PC-9 (cell line): Measurements from ENCODE around the gene KLK13. TPM values are rescaled to one million over a fixed set of nuclear protein-coding genes. Genes with fewer than 3 reads are reported as not detected.
A peak's percentile ranks its signal among the peaks of the same experiment; 100 is the strongest.

Experiments
- BruUV-seq: library from RNA; stranded (reverse); fragments of 400-500 nt; replicated peaks from 2 replicates; lab custom pipeline; 2021; lab: Mats Ljungman, UMichigan
- CTCF ChIA-PET: fragments of 300-600 bp; sonication (Branson Sonifier 250); formaldehyde crosslinking; loops from one replicate; lab custom pipeline; 2022; ENCODE audit warnings: antibody characterized with exemption; lab: Charles Lee
- POLR2A ChIA-PET: fragments of 300-600 bp; sonication (Branson Sonifier 250); formaldehyde crosslinking; loops from one replicate; lab custom pipeline; 2022; ENCODE audit warnings: antibody characterized with exemption; ENCODE audit not compliant: unreplicated experiment; lab: Charles Lee
- DNase-seq, 2 experiments: peaks; one replicate each; pipeline versions ENCODE4 v3.0.0 to v3.0.0-alpha.2; 2015 to 2022; ENCODE audit warnings: mixed read lengths in 1 of 2
- H2AFZ ChIP-seq: fragments of 200-600 bp; sonication (generic); 2 replicates; pipeline ENCODE4 v1.8.1; 2017; ENCODE audit warnings: antibody characterized with exemption
- H3F3A ChIP-seq: fragments of 200-600 bp; sonication (generic); 2 replicates; pipeline ENCODE4 v1.8.1; 2017; ENCODE audit warnings: antibody characterized with exemption, mild to moderate bottlenecking, low read depth; ENCODE audit not compliant: insufficient read depth
- H3K27ac ChIP-seq: fragments of 200-600 bp; sonication (generic); 2 replicates; pipeline ENCODE4 v1.6.1; 2016; ENCODE audit warnings: mixed run types
- H3K27me3 ChIP-seq: fragments of 200-600 bp; sonication (generic); 2 replicates; pipeline ENCODE4 v1.6.1; 2016; ENCODE audit warnings: low read depth, mixed run types; ENCODE audit not compliant: insufficient read depth
- H3K36me3 ChIP-seq: fragments of 200-600 bp; sonication (generic); 2 replicates; pipeline ENCODE4 v1.6.1; 2016; ENCODE audit warnings: low read depth, mixed run types
- H3K4me1 ChIP-seq: fragments of 200-600 bp; sonication (generic); replicated peaks from 2 replicates; pipeline ENCODE4 v1.6.1; 2016; ENCODE audit warnings: mixed run types; ENCODE audit not compliant: insufficient read depth
- H3K4me2 ChIP-seq: fragments of 200-600 bp; sonication (generic); 2 replicates; pipeline ENCODE4 v1.6.1; 2017; ENCODE audit warnings: mixed run types
- H3K4me3 ChIP-seq: fragments of 200-600 bp; sonication (generic); 2 replicates; pipeline ENCODE4 v1.6.1; 2016; ENCODE audit warnings: mixed run types
- H3K79me2 ChIP-seq: fragments of 200-600 bp; sonication (generic); 2 replicates; pipeline ENCODE4 v1.6.1; 2017; ENCODE audit warnings: low read depth, mixed run types
- H3K9me2 ChIP-seq: fragments of 200-600 bp; sonication (generic); 2 replicates; pipeline ENCODE4 v1.8.1; 2017; ENCODE audit warnings: mild to moderate bottlenecking; ENCODE audit not compliant: insufficient read depth
- H3K9me3 ChIP-seq: fragments of 200-600 bp; sonication (generic); 2 replicates; pipeline ENCODE4 v1.8.1; 2016; ENCODE audit warnings: low read depth; ENCODE audit not compliant: insufficient read depth
- H4K20me1 ChIP-seq: fragments of 200-600 bp; sonication (generic); 2 replicates; pipeline ENCODE4 v1.8.1; 2017; ENCODE audit not compliant: insufficient read depth
- EZH2 ChIP-seq: fragments of 200-600 bp; sonication (generic); IDR thresholded peaks from 2 replicates; pipeline ENCODE4 v1.8.0; 2017; ENCODE audit warnings: antibody characterized with exemption, low read depth
- intact Hi-C: fragments of 100-400 bp; cut with micrococcal nuclease; formaldehyde crosslinking; loops from one replicate; pipeline ENCODE4 v1.10.0; 2022; ENCODE audit not compliant: unreplicated experiment
- total RNA-seq: library from RNA; stranded (reverse); gene quantifications from 2 replicates; pipeline ENCODE4 v1.2.3, GENCODE V29; 2021
- TF ChIP-seq, protein P1 (sequence below): fragments of 200-600 bp; sonication (generic); conservative IDR thresholded peaks from 2 replicates; pipeline ENCODE4 v1.6.1; 2017; ENCODE audit warnings: mixed run types, antibody characterized with exemption, mild to moderate bottlenecking, moderate library complexity

Gene KLK13
- total RNA-seq, 1 experiment from 2014 or later = not detected

- CTCF ChIA-PET = no interaction called here
- Histone ChIP-seq H3K27me3 (no peaks in the 10 kb centered on the region), H3K4me1 (peaks cover 19% of the 10 kb centered on the region), H2AFZ (no peak overlapping the region), H4K20me1 (no peaks in the 10 kb centered on the region), H3K27ac (no peak overlapping the region), H3F3A (peaks cover 30% of the 10 kb centered on the region; the same call in 1 of the 2 replicates), H3K36me3 (no peaks in the 10 kb centered on the region), H3K9me2 (no peaks in the 10 kb centered on the region), H3K9me3 (no peaks in the 10 kb centered on the region), H3K79me2 (no peaks in the 10 kb centered on the region), H3K4me2 (no peak overlapping the region), H3K4me3 (no peak overlapping the region)
- BruUV-seq = no TSS peak
- TF ChIP-seq EZH2 = no peak
- TF ChIP-seq, protein P1, sequence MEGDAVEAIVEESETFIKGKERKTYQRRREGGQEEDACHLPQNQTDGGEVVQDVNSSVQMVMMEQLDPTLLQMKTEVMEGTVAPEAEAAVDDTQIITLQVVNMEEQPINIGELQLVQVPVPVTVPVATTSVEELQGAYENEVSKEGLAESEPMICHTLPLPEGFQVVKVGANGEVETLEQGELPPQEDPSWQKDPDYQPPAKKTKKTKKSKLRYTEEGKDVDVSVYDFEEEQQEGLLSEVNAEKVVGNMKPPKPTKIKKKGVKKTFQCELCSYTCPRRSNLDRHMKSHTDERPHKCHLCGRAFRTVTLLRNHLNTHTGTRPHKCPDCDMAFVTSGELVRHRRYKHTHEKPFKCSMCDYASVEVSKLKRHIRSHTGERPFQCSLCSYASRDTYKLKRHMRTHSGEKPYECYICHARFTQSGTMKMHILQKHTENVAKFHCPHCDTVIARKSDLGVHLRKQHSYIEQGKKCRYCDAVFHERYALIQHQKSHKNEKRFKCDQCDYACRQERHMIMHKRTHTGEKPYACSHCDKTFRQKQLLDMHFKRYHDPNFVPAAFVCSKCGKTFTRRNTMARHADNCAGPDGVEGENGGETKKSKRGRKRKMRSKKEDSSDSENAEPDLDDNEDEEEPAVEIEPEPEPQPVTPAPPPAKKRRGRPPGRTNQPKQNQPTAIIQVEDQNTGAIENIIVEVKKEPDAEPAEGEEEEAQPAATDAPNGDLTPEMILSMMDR = no peak
- intact Hi-C loops = no loop called here
- DNase-seq = peak in 1 of 2 experiments; percentile 9
- POLR2A ChIA-PET = interaction anchor here (0.6 kb wide), 2 partner anchors 37 to 82 kb away, joined by 3 read pairs; partner anchors contain the start of gene KLK6
These were observed 58.5 kb downstream of the KLK13 start for GRCh38 chr19:51006406-51006805.

Other genes starting within 250 kb of the KLK13 start
- gene KLK1, start 241.3 kb downstream of the KLK13 start, total RNA-seq = not detected in 2 replicates
- not detected in 2 replicates for gene KLK15, start 231.5 kb downstream of the KLK13 start, total RNA-seq
- not detected in 2 replicates for gene KLK3, start 210.2 kb downstream of the KLK13 start, total RNA-seq
- not detected in 2 replicates for gene KLK2, start 191.7 kb downstream of the KLK13 start, total RNA-seq
- not detected in 2 replicates for gene KLK4, start 153.7 kb downstream of the KLK13 start, total RNA-seq
- 405 and 412 TPM in 2 replicates for gene KLK5, start 112.1 kb downstream of the KLK13 start, total RNA-seq
- 490 and 581 TPM in 2 replicates for gene KLK6, start 95.5 kb downstream of the KLK13 start, total RNA-seq
- gene KLK7, start 81.2 kb downstream of the KLK13 start, total RNA-seq = 98.1 and 138 TPM in 2 replicates
- gene KLK8, start 63.5 kb downstream of the KLK13 start, total RNA-seq = 120 and 128 TPM in 2 replicates
- 28.0 and 28.9 TPM in 2 replicates for gene KLK10, start 45.4 kb downstream of the KLK13 start, total RNA-seq
- 1.5 and 1.6 TPM in 2 replicates for gene KLK11, start 38.5 kb downstream of the KLK13 start, total RNA-seq
- gene KLK12, start 30.1 kb downstream of the KLK13 start, total RNA-seq = not detected in 2 replicates
- gene KLK14, start 17.8 kb upstream of the KLK13 start, total RNA-seq = 0.35 and 0.57 TPM in 2 replicates
- 7.2 and 12.6 TPM in 2 replicates for gene CTU1, start 43.3 kb upstream of the KLK13 start, total RNA-seq
- not detected in 2 replicates for gene SIGLEC9, start 59.8 kb upstream of the KLK13 start, total RNA-seq
- not detected in 2 replicates for gene SIGLEC7, start 77.2 kb upstream of the KLK13 start, total RNA-seq
- gene CD33, start 160.0 kb upstream of the KLK13 start, total RNA-seq = not detected in 2 replicates
- not detected in 2 replicates for gene SIGLECL1, start 186.0 kb upstream of the KLK13 start, total RNA-seq
- not detected in 2 replicates for gene IGLON5, start 246.6 kb upstream of the KLK13 start, total RNA-seq